WI38 (cell line): ENCODE measurements around the gene SCART1.

Experiments used
- H3K4me3 ChIP-seq: 2 replicates; pipeline ENCODE4 v1.5.1; 2011; ENCODE audit warnings: low read depth, mild to moderate bottlenecking, control low read depth, low read length
- CTCF ChIP-seq: IDR thresholded peaks from 2 replicates; pipeline ENCODE4 v1.5.1; 2012; ENCODE audit warnings: low read depth, mild to moderate bottlenecking, control low read depth, low read length

SCART1 gene

GRCh38 chr10:133418289-133418993 is 35.3 kb upstream of the SCART1 start:
- no peak for TF ChIP-seq CTCF
- no peak overlapping the region for H3K4me3 ChIP-seq

GRCh38 chr10:133419211-133419950 is 34.4 kb upstream of the SCART1 start:
- no peak for TF ChIP-seq CTCF
- no peak overlapping the region for H3K4me3 ChIP-seq

- H3K4me3 ChIP-seq, result no peak overlapping the region
- no peak for TF ChIP-seq CTCF
Measured at GRCh38 chr10:133420028-133420427, 33.7 kb upstream of the SCART1 start.

GRCh38 chr10:133420579-133420978 is 33.2 kb upstream of the SCART1 start:
- no peak overlapping the region for H3K4me3 ChIP-seq
- no peak for TF ChIP-seq CTCF

GRCh38 chr10:133421336-133422222 is 32.2 kb upstream of the SCART1 start:
- no peak overlapping the region for H3K4me3 ChIP-seq
- TF ChIP-seq CTCF, result no peak

GRCh38 chr10:133422223-133422806 is 31.4 kb upstream of the SCART1 start:
- TF ChIP-seq CTCF, result no peak
- H3K4me3 ChIP-seq, result no peak overlapping the region
